ENCODE results near the gene TMEM145. TPM values are rescaled to one million over a fixed set of nuclear protein-coding genes. Genes with fewer than 3 reads are reported as not detected.

Gene TMEM145
- total RNA-seq, 1 donor from 2014 or later, result 0.26 TPM

DNA sequence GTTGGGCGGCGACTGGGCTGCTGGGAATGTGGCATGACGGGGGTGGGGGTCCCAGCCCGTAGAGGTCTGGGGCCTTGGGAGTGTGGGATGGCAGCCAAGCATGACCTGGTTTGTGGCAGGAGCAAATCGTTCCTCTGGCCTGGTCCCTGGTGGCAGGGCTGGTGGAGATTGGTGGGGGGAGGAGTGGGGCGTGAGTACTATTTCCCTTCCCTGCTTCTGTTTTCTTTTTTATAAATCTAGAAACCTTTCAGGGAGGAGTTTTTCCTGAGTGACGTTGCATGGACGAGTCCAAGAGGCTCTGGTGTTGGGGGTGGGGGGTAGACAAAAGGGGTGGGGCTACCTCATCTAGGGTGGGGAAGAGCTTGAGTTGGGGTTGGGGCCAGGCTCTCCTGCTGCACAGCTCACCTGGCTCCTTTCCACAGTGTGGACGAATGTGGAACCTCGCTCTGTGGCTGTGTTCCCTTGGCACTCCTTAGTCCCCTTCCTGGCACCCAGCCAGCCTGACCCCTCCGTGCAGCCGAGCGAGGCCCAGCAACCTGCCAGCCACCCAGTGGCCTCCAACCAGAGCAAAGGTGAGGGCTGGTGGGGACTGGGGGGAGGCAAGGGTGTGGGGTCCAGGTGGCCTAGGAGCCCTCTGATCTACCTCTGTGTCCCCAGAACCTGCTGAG is 26.6 kb upstream of the TMEM145 start:
- H3K36me3 ChIP-seq (ENCODE audit: control insufficient read depth, insufficient read depth, low read length), result peaks cover 40% of the 10 kb centered on the region
- no peak for DNase-seq (ENCODE audit: low read depth)
- no peak overlapping the region for H3K4me3 ChIP-seq (ENCODE audit: low read depth, low read length)
- no peak for FAIRE-seq
- TF ChIP-seq, protein P1, sequence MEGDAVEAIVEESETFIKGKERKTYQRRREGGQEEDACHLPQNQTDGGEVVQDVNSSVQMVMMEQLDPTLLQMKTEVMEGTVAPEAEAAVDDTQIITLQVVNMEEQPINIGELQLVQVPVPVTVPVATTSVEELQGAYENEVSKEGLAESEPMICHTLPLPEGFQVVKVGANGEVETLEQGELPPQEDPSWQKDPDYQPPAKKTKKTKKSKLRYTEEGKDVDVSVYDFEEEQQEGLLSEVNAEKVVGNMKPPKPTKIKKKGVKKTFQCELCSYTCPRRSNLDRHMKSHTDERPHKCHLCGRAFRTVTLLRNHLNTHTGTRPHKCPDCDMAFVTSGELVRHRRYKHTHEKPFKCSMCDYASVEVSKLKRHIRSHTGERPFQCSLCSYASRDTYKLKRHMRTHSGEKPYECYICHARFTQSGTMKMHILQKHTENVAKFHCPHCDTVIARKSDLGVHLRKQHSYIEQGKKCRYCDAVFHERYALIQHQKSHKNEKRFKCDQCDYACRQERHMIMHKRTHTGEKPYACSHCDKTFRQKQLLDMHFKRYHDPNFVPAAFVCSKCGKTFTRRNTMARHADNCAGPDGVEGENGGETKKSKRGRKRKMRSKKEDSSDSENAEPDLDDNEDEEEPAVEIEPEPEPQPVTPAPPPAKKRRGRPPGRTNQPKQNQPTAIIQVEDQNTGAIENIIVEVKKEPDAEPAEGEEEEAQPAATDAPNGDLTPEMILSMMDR (IDR thresholded peaks at IDR 0.05; ENCODE audit: insufficient read depth, low read length, severe bottlenecking), result no peak
- no peaks in the 10 kb centered on the region for H3K27me3 ChIP-seq (ENCODE audit: control insufficient read depth, insufficient read depth, low read length)

DNA sequence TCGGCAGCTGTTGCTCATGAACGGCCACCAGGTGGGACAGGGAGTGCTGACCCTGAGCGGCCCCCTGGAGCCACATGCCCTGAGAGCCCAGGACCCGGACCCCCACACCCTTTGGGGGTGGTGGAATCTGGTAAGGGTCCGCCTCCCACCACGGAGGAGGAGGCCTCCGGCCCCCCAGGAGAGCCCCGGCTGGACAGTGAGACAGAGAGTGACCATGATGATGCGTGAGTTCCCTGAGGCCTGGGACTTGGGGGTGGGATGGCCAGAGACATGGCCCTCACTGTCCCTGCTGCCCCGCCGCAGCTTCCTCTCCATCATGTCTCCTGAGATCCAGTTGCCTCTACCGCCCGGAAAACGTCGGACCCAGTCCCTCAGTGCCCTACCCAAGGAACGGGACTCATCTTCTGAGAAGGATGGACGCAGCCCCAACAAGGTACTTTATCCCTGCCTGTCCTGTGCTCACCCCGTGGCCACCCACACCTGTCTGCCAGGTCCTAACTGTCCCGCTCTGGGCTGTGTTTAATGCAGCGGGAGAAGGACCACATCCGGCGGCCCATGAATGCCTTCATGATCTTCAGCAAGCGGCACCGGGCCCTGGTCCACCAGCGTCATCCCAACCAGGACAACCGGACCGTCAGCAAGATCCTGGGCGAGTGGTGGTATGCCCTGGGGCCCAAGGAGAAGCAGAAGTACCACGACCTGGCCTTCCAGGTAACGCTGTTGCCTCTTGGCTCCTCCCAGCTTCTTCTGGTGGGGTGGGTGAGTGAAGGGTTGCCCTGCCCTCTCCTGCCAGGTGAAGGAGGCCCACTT is 25.9 kb upstream of the TMEM145 start:
- FAIRE-seq (no peak), DNase-seq (ENCODE audit: low read depth) (no peak)
- peaks cover 46% of the 10 kb centered on the region for H3K36me3 ChIP-seq (ENCODE audit: control insufficient read depth, insufficient read depth, low read length)
- H3K27me3 ChIP-seq (ENCODE audit: control insufficient read depth, insufficient read depth, low read length), result no peaks in the 10 kb centered on the region
- TF ChIP-seq, protein P1 (IDR thresholded peaks at IDR 0.05; ENCODE audit: insufficient read depth, low read length, severe bottlenecking), result no peak
- H3K4me3 ChIP-seq (ENCODE audit: low read depth, low read length), result no peak overlapping the region

DNA sequence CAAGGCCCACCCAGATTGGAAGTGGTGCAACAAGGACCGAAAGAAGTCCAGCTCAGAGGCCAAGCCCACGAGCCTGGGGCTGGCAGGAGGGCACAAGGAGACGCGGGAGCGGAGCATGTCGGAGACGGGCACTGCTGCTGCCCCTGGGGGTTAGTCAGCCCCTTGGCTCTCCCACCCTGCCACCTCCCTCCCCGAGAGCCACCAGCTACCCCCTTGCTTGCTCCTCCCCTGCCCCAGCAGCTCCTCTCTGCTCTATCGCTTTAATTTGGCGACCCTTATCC is 25.3 kb upstream of the TMEM145 start:
- H3K27me3 ChIP-seq (ENCODE audit: control insufficient read depth, insufficient read depth, low read length), result no peaks in the 10 kb centered on the region
- H3K4me3 ChIP-seq (ENCODE audit: low read depth, low read length), result no peak overlapping the region
- DNase-seq (ENCODE audit: low read depth), result no peak
- H3K36me3 ChIP-seq (ENCODE audit: control insufficient read depth, insufficient read depth, low read length), result peaks cover 49% of the 10 kb centered on the region
- TF ChIP-seq, protein P1 (IDR thresholded peaks at IDR 0.05; ENCODE audit: insufficient read depth, low read length, severe bottlenecking), result no peak
- FAIRE-seq, result no peak

DNA sequence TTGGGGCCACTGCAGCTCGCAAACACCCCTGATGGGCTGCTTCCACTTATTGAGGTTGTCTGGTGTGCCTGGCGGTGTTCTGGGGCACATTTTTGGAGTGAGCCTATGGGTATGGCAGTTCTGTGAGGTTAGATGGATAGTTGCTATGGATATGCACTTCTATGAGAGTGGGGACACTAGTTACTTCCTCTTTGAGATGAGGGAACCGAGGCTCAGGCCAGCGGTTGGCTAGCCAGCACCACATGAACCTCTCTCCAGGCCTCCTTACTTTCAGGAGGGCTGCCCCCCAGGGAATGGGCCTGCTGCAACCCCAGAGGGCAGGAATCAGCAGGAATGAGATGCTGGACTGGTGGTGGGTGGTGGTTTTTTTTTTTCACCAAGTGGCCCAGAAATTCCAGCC is 24.7 kb upstream of the TMEM145 start:
- peaks cover 54% of the 10 kb centered on the region for H3K36me3 ChIP-seq (ENCODE audit: control insufficient read depth, insufficient read depth, low read length)

DNA sequence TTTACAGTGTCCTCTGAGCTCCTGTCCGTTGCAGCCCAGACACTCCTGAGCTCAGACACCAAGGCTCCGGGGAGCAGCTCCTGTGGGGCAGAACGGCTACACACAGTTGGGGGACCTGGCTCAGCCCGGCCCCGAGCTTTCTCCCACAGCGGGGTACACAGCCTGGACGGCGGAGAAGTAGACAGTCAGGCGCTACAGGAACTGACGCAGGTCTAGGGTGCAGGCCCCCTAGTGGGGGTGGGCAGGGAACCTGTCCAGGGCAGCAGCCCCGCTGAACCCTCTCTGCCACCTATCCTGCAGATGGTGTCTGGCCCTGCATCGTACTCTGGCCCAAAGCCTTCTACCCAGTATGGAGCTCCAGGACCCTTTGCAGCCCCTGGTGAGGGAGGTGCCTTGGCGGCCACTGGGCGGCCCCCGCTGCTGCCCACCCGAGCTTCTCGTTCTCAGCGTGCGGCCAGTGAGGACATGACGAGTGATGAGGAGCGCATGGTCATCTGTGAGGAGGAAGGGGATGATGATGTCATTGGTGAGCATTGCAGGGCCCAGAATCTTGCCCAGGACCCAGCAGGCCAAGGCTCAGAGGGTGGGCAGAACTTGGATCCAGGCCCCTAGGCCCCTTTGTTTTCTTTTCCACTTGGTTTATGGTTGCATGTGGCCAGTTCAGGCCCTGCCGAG is 24.1 kb upstream of the TMEM145 start:
- TF ChIP-seq, protein P1 (IDR thresholded peaks at IDR 0.05; ENCODE audit: insufficient read depth, low read length, severe bottlenecking), result no peak
- no peak for FAIRE-seq
- no peaks in the 10 kb centered on the region for H3K27me3 ChIP-seq (ENCODE audit: control insufficient read depth, insufficient read depth, low read length)
- peaks cover 59% of the 10 kb centered on the region for H3K36me3 ChIP-seq (ENCODE audit: control insufficient read depth, insufficient read depth, low read length)
- no peak overlapping the region for H3K4me3 ChIP-seq (ENCODE audit: low read depth, low read length)
- DNase-seq (ENCODE audit: low read depth), result no peak

More for the DNA sequence above, 24.7 kb upstream of the TMEM145 start:
- TF ChIP-seq, protein P1 (IDR thresholded peaks at IDR 0.05; ENCODE audit: insufficient read depth, low read length, severe bottlenecking), result no peak
- no peaks in the 10 kb centered on the region for H3K27me3 ChIP-seq (ENCODE audit: control insufficient read depth, insufficient read depth, low read length)
- DNase-seq (ENCODE audit: low read depth) (no peak), FAIRE-seq (no peak)
- H3K4me3 ChIP-seq (ENCODE audit: low read depth, low read length), result no peak overlapping the region

All from bronchial epithelial cell (primary cell).